NCI-H1694 treated with DMSO at 0.1 percent for 48 hours (cell line): Measurements from ENCODE around the gene PKIB.

Experiments used
- DNase-seq: peaks from one replicate; lab custom pipeline; 2025; lab: John Stamatoyannopoulos, UW

Gene PKIB

GRCh38 chr6:122669868-122670267, 59.7 kb downstream of the PKIB start:
- no peak for DNase-seq

GRCh38 chr6:122671251-122671650, 61.0 kb downstream of the PKIB start:
- DNase-seq: no peak

- no peak for DNase-seq
These were observed 63.2 kb downstream of the PKIB start for GRCh38 chr6:122673343-122673961.

GRCh38 chr6:122676146-122676545, 65.9 kb downstream of the PKIB start:
- DNase-seq: no peak

GRCh38 chr6:122676688-122677087, 66.5 kb downstream of the PKIB start:
- no peak for DNase-seq

- no peak for DNase-seq
These were observed 67.2 kb downstream of the PKIB start for GRCh38 chr6:122677406-122677805.

GRCh38 chr6:122678841-122679240, 68.6 kb downstream of the PKIB start:
- DNase-seq: no peak

GRCh38 chr6:122681705-122682104, 71.5 kb downstream of the PKIB start:
- DNase-seq: no peak

- no peak for DNase-seq
These were observed 73.9 kb downstream of the PKIB start for GRCh38 chr6:122683989-122684651.

- DNase-seq: no peak
These were observed 82.0 kb downstream of the PKIB start for GRCh38 chr6:122692175-122692598.

- no peak for DNase-seq
These were observed 82.8 kb downstream of the PKIB start for GRCh38 chr6:122692807-122693580.

- DNase-seq: no peak
These were observed 83.9 kb downstream of the PKIB start for GRCh38 chr6:122694075-122694474.

- DNase-seq: no peak
These were observed 84.4 kb downstream of the PKIB start for GRCh38 chr6:122694602-122695001.

GRCh38 chr6:122695188-122695587, 85.0 kb downstream of the PKIB start:
- no peak for DNase-seq

- DNase-seq: no peak
These were observed 85.9 kb downstream of the PKIB start for GRCh38 chr6:122696079-122696478.

- DNase-seq: no peak
These were observed 86.6 kb downstream of the PKIB start for GRCh38 chr6:122696853-122697252.

GRCh38 chr6:122697458-122697857, 87.3 kb downstream of the PKIB start:
- no peak for DNase-seq

- DNase-seq: no peak
These were observed 91.5 kb downstream of the PKIB start for GRCh38 chr6:122701666-122702065.

- DNase-seq: no peak
These were observed 92.6 kb downstream of the PKIB start for GRCh38 chr6:122702841-122703240.

GRCh38 chr6:122704066-122704465, 93.9 kb downstream of the PKIB start:
- no peak for DNase-seq

GRCh38 chr6:122709922-122710512, 99.8 kb downstream of the PKIB start:
- DNase-seq: no peak

- no peak for DNase-seq
These were observed 100.9 kb downstream of the PKIB start for GRCh38 chr6:122710908-122711635.
